ENCODE data around the gene METRN.
"Not testable (repeated sequence)": the region's sequence is repeated elsewhere in the genome, so short reads cannot be mapped to it uniquely, and the experiment has no call there.

Gene METRN

DNA sequence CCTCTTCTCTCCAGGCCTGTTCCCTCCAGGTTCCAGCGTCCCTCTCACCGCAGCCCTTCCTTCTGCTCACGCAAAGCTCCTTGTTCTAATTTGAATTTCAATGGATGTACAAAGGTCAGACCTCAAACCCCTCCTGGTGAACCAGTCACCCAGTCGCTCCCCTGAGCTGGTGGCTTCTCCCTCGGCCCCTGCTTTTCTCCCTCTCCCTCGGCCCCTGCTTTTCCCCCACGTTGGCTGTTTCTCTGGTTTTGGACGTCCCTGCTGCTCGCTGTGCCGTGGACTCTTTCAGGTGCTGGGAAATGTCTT, 37.0 kb downstream of the METRN start:
- Mint-ChIP-seq H3K36me3 (ENCODE audit: low read depth) (no peaks in the 10 kb centered on the region), H3K9me3 (no peaks in the 10 kb centered on the region), H3K4me3 (no peak overlapping the region), H3K4me1 (ENCODE audit: low read depth) (no peaks in the 10 kb centered on the region), H3K27me3 (ENCODE audit: low read depth) (peaks cover 4% of the 10 kb centered on the region), H3K27ac (no peak overlapping the region)

DNA sequence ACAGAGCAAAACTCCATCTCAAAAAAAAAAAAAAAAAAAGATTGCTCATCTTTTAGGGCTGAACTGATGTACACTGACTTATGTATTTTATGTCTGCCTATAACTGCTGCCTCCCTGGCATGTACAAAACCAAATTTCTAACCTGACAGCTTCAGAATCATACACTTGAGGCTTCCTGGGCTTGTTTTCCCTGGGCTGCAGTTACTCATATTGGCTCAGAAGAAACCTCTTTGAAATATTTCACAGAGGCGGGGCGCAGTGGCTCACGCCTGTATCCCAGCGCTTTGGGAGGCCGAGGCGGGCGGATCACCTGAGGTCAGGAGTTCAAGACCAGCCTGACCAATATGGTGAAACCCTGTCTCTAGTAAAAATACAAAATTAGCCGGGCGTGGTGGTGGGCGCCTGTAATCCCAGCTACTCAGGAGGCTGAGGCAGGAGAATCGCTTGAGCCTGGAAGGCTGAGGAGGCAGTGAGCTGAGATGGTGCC, 39.2 kb downstream of the METRN start:
- peaks cover 10% of the 10 kb centered on the region for H3K27me3 Mint-ChIP-seq (ENCODE audit: low read depth)
- H3K27ac Mint-ChIP-seq; H3K9me3 Mint-ChIP-seq; H3K4me1 Mint-ChIP-seq (ENCODE audit: low read depth); H3K4me3 Mint-ChIP-seq; H3K36me3 Mint-ChIP-seq (ENCODE audit: low read depth): not testable (repeated sequence)

DNA sequence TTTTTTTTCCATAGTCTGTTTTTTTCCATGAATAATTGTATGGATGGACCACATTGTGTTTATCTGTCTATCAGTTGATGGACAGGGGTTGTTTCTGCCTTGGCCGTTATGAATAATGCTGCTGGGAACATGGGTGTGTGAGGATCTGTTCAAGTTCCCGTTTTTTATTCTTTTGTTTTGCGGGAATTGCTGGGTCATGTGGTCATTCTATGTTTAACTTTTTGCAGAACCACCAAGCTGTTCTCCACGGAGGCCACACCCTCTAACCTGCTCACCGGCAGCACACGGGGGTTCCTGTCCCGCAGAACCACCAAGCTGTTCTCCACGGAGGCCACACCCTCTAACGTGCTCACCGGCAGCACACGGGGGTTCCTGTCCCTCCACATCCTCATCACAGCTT, 39.7 kb downstream of the METRN start:
- peaks cover 10% of the 10 kb centered on the region for H3K27me3 Mint-ChIP-seq (ENCODE audit: low read depth)
- no peaks in the 10 kb centered on the region for H3K9me3 Mint-ChIP-seq
- no peaks in the 10 kb centered on the region for H3K36me3 Mint-ChIP-seq (ENCODE audit: low read depth)
- H3K4me3 Mint-ChIP-seq: no peak overlapping the region
- H3K27ac Mint-ChIP-seq: no peak overlapping the region
- H3K4me1 Mint-ChIP-seq (ENCODE audit: low read depth): no peaks in the 10 kb centered on the region

DNA sequence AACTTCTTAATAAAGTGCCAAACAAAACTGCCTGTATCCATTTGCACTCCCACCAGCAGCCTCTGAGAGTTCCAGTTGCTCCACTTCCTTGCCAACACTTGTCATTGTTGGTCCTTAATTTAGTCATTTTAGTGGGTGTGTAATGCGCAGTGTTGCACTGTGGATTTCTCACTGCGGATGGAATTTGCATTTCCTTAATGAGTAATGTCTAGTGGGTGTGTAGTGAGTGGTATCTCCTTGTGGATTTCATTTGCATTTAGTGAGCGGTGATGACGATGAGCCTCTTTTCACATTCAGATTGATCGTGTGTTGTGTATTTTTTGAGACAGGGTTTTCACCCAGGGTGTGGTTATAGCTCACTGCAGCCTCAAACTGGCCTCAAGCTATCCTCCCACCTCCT, 41.5 kb downstream of the METRN start:
- H3K4me1 Mint-ChIP-seq (ENCODE audit: low read depth): no peaks in the 10 kb centered on the region
- H3K9me3 Mint-ChIP-seq: no peaks in the 10 kb centered on the region
- no peak overlapping the region for H3K27ac Mint-ChIP-seq
- no peak overlapping the region for H3K4me3 Mint-ChIP-seq
- no peaks in the 10 kb centered on the region for H3K36me3 Mint-ChIP-seq (ENCODE audit: low read depth)
- H3K27me3 Mint-ChIP-seq (ENCODE audit: low read depth): peaks cover 10% of the 10 kb centered on the region

DNA sequence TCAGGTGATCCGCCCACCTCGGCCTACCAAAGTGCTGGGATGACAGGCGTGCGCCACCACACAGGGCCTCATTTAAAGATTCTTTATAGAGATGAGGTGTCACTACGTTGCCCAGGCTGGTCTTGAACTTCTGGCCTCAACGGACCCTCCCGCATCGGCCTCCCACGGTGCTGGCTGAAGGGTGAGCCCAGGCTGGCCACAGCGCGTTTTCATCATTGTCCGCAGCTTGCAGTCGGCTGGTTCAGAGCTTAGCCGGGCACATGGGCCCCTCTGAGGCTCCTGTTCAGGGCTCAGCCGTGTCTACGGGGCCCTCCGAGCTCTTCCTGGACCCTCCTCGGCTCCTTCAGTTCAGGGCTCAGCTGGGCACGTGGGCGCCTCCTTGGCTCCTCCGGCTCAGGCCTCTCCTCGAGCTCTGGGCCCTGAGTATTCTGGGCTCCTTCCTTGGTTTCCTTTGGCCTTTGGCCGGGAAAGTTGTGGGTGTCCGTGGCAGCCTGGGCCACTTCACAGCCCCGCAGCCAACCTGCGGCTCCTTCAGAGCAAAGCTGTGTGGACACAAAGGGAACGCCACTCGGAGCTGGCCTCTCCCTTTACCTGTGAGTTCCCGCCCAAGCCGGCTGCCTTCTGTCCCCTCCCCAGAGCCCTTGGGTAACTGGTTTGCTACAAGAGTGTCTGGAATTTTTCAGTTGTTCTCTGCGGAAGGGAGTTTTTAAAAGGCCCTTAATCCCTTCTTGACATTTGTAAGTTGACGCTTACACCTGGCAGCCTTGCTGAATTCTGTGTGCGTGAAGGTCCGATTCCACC, 44.4 kb downstream of the METRN start:
- Mint-ChIP-seq H3K27me3 (ENCODE audit: low read depth) (peaks cover 10% of the 10 kb centered on the region), H3K27ac (no peak overlapping the region), H3K4me1 (ENCODE audit: low read depth) (no peaks in the 10 kb centered on the region), H3K36me3 (ENCODE audit: low read depth) (no peaks in the 10 kb centered on the region), H3K9me3 (no peaks in the 10 kb centered on the region), H3K4me3 (no peak overlapping the region)

DNA sequence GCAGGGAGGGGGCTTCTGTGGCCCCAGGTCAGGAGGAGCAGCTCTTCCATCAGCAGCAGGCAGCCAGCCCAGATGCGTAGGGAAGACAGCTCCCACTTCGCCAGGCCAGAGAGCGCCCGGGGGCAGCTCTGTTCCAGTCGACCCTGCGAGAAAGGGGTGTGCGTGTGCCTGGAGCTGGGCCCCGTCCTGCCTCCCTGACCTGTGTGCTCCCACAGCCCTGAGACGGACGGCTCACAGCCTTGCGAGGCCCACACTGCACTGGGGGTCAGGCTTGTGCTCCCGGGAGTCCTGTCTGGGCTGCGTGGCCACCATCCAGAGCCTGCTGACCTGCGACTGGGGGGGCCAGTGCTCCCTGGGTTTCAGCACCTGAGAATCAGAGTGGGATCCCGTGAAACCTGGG, 45.1 kb downstream of the METRN start:
- H3K9me3 Mint-ChIP-seq: no peaks in the 10 kb centered on the region
- H3K36me3 Mint-ChIP-seq (ENCODE audit: low read depth): no peaks in the 10 kb centered on the region
- H3K27me3 Mint-ChIP-seq (ENCODE audit: low read depth): peaks cover 10% of the 10 kb centered on the region
- no peak overlapping the region for H3K4me3 Mint-ChIP-seq
- no peak overlapping the region for H3K27ac Mint-ChIP-seq
- H3K4me1 Mint-ChIP-seq (ENCODE audit: low read depth): no peaks in the 10 kb centered on the region

DNA sequence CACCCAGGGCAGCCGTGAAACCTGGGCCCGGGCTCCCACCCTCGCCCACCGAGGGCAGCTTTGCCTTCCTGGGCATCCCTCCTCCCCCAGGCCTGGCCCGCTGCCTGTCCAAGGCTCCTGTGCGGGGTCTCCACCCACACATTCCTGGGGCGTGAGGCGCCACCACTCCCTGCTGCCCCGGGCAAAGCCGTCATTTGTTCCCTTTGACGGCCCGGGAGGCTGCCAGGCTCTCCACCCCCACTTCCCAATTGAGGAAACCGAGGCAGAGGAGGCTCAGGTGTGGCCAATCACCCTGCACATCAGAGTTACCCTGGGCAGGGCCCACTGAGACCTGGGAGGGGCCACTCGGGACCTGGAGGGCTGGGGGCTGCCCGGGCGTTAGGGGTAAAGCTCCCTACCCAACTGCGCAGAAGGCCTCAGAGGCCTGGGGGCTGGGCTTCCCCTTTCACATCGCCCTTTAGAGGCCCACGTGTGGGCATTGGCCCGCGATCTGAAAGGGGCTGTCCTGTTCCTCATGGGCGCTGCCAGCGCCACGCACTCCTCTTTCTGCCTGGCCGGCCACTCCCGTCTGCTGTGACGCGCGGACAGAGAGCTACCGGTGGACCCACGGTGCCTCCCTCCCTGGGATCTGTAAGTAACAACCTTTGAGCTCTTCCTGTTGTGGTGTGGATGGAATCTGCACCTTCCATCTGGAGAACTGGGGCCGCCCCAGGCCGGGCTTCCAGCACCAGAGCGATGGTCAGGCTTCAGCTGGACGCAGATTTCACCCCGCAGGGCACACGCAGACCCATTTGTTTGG, 45.8 kb downstream of the METRN start, which contains the start of gene MSLN:
Gene MSLN (plus strand): TSS at position 190 of the 799 bp plus-strand sequence. CDS start 1,947 bp downstream, outside the sequence.
- H3K4me1 Mint-ChIP-seq (ENCODE audit: low read depth): no peaks in the 10 kb centered on the region

DNA sequence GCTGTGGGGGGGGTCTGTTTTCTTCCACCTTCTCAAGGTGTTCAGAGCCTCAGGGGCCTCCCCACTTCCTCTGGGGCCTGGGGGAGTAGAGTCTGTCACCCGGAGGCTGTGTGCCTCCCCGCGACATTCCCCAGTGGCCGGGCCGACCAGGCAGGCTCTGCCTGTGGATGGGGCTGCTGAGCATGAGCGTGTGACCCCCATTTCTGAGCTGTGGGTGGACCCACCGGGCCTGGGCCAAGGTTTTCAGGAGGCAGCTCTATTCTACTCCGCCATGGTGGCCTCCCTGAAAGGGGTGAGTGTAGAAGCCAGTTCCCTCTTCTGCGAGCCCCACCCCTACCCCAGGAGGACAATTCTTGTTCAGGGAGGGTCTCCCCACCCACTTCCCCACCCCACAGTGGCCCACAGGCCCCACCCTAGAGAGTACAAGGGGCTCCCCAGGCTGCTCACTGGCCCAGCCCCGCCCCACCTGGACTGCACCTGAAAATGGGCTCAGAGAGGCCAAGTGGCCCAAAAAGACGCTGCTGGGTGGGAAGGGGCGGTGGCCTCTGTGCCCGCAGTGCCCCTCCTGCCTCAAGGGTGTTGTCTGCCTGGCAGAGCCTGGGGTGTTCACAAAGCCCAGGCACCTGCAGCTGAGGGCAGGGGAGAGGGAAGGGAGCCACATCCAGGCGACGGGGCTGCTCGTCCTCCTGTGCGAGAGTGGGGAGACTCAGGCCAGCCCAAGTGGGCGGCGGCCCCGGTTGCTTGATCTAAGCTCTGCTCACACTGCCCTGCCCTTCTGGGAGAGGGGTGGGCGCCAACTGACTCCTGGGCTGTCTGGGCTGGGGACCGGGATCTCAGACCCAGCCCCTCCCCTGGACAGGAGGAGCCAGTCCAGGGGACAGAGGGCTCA, 47.0 kb downstream of the METRN start:
- H3K9me3 Mint-ChIP-seq: no peaks in the 10 kb centered on the region
- no peaks in the 10 kb centered on the region for H3K4me1 Mint-ChIP-seq (ENCODE audit: low read depth)
- no peak overlapping the region for H3K4me3 Mint-ChIP-seq
- H3K27ac Mint-ChIP-seq: no peak overlapping the region
- H3K36me3 Mint-ChIP-seq (ENCODE audit: low read depth): no peaks in the 10 kb centered on the region
- peaks cover 6% of the 10 kb centered on the region for H3K27me3 Mint-ChIP-seq (ENCODE audit: low read depth)

More for the DNA sequence above, 45.8 kb downstream of the METRN start, which contains the start of gene MSLN:
- no peaks in the 10 kb centered on the region for H3K36me3 Mint-ChIP-seq (ENCODE audit: low read depth)
- H3K27ac Mint-ChIP-seq: no peak within 1 kb of the TSS
- no peaks in the 10 kb centered on the region for H3K9me3 Mint-ChIP-seq
- H3K4me3 Mint-ChIP-seq: no peak within 1 kb of the TSS
- H3K27me3 Mint-ChIP-seq (ENCODE audit: low read depth): peaks cover 10% of the 10 kb centered on the region

DNA sequence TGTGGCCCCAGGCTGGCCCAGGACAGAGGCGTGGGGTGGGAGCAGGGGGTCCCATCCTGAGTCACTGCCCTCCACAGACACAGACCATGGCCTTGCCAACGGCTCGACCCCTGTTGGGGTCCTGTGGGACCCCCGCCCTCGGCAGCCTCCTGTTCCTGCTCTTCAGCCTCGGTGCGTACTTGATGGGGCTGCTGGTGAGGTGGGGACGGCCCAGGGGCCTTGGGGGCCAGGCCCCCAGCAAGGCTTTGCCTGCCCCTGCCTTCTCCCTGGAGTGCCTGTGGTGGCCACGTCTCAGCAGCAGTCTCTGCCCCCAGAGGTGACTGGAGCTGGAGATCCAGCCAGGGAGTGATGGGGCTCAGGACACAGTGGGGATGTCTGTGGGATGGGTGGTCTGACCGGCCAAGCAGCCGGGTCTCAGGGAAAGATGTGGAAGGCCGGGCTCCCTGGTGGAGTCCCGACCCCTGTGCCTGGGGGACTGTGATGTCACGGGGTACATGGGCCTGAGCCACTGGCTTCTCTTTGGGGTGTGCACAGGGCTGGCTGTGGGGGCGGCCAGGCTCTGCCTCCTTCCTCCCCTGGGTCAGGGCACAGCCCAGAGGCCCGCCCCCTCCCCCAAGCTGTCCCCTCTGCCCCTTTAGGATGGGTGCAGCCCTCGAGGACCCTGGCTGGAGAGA, 47.8 kb downstream of the METRN start:
- no peak overlapping the region for H3K4me3 Mint-ChIP-seq
- H3K36me3 Mint-ChIP-seq (ENCODE audit: low read depth): no peaks in the 10 kb centered on the region
- no peaks in the 10 kb centered on the region for H3K4me1 Mint-ChIP-seq (ENCODE audit: low read depth)
- H3K27ac Mint-ChIP-seq: no peak overlapping the region
- H3K9me3 Mint-ChIP-seq: no peaks in the 10 kb centered on the region
- peaks cover 3% of the 10 kb centered on the region for H3K27me3 Mint-ChIP-seq (ENCODE audit: low read depth)

DNA sequence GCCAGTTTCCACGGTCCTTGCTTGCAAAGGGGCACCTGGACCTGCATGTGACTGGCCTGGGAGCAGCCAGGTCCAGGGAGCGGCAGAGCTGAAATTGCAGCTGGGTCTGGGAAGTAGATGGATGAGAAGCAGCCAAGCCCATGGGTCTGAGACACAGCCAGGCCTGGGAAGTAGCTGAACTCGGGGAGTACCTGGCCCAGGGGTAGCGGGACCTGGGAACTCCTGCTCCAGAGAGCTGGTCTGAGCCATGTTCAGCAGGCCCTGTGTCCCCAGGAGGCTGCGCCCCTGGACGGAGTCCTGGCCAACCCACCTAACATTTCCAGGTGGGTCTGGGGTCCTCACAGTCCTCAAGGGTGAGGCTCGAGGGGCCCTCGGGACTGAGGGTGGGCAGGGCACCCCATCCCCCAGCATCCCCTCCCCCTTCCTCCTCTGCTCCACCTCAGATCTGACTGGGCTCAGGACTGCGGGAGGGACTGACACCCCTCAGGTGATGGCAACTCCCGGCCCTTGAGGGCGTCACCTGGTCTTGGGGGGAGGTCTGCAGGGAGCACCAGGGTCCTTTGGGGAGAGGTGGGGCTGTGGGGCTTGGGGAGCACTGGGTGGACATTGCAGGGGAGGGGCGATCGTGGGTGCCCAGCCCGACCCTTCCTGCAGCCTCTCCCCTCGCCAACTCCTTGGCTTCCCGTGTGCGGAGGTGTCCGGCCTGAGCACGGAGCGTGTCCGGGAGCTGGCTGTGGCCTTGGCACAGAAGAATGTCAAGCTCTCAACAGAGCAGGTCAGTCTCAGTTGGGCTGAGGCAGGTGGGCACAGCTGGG, 48.7 kb downstream of the METRN start:
- Mint-ChIP-seq H3K27ac (no peak overlapping the region), H3K27me3 (ENCODE audit: low read depth) (no peaks in the 10 kb centered on the region), H3K4me3 (no peak overlapping the region), H3K36me3 (ENCODE audit: low read depth) (no peaks in the 10 kb centered on the region), H3K4me1 (ENCODE audit: low read depth) (no peaks in the 10 kb centered on the region), H3K9me3 (no peaks in the 10 kb centered on the region)

DNA sequence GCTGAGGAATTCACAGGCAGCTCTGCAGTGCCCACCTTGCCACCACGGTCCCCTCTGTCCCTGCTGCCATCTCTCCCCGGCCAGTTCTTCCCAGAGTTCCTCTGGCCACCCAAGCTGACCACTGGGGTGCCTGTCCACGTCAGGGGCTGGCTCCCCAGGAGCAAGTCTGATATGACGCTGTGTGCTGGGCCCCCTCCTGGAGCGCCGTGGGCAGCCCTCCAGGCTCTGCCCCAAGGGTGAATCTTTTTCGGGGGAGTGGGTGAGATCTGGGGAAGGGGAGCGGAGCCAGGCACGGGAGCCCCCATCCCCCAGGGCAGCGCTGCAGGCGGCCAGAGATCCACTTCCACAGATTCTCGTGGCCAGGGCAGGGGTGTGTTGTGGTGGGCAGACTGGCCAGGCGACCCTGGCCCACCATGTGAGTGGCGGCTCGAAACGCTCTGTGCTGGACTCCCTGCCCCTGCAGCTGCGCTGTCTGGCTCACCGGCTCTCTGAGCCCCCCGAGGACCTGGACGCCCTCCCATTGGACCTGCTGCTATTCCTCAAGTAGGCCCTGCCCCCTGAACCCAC, 49.3 kb downstream of the METRN start:
- Mint-ChIP-seq H3K27ac (no peak overlapping the region), H3K4me3 (no peak overlapping the region), H3K4me1 (ENCODE audit: low read depth) (no peaks in the 10 kb centered on the region), H3K36me3 (ENCODE audit: low read depth) (no peaks in the 10 kb centered on the region), H3K9me3 (no peaks in the 10 kb centered on the region), H3K27me3 (ENCODE audit: low read depth) (no peaks in the 10 kb centered on the region)

DNA sequence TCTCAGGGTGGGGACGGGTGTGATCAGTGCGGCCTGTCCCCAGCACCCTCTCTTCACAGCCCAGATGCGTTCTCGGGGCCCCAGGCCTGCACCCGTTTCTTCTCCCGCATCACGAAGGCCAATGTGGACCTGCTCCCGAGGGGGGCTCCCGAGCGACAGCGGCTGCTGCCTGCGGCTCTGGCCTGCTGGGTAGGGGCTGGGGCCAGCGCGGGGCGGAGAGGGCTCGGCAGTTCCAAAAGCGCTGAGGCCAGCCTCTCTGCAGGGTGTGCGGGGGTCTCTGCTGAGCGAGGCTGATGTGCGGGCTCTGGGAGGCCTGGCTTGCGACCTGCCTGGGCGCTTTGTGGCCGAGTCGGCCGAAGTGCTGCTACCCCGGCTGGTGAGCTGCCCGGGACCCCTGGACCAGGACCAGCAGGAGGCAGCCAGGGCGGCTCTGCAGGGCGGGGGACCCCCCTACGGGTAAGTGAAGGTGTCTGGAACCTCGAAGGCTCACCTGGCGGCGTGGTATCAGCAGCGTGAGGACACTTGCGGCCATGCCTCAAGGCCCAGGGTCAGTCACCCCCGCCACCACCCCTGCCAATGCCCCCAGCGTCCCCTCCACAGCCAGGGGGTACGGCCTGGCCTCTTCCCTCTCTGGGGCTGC, 50.0 kb downstream of the METRN start:
- H3K9me3 Mint-ChIP-seq: no peaks in the 10 kb centered on the region
- H3K4me3 Mint-ChIP-seq: no peak overlapping the region
- no peak overlapping the region for H3K27ac Mint-ChIP-seq
- H3K27me3 Mint-ChIP-seq (ENCODE audit: low read depth): no peaks in the 10 kb centered on the region
- no peaks in the 10 kb centered on the region for H3K36me3 Mint-ChIP-seq (ENCODE audit: low read depth)
- H3K4me1 Mint-ChIP-seq (ENCODE audit: low read depth): no peaks in the 10 kb centered on the region

DNA sequence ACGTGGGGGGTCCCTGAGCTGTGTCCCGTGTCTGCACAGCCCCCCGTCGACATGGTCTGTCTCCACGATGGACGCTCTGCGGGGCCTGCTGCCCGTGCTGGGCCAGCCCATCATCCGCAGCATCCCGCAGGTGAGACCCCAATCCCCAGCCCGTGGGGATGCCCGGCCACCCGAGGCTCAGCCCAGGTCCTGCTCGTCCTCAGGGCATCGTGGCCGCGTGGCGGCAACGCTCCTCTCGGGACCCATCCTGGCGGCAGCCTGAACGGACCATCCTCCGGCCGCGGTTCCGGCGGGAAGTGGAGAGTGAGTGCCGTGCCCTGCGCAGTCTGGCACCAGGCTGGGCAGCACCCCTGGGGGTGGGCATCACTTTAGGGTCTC, 50.6 kb downstream of the METRN start:
- H3K9me3 Mint-ChIP-seq: no peaks in the 10 kb centered on the region
- H3K27ac Mint-ChIP-seq: no peak overlapping the region
- H3K4me1 Mint-ChIP-seq (ENCODE audit: low read depth): no peaks in the 10 kb centered on the region
- H3K36me3 Mint-ChIP-seq (ENCODE audit: low read depth): no peaks in the 10 kb centered on the region
- H3K27me3 Mint-ChIP-seq (ENCODE audit: low read depth): no peaks in the 10 kb centered on the region
- H3K4me3 Mint-ChIP-seq: no peak overlapping the region

Data from T-helper 1 cell treated with Interleukin-12 subunit alpha and Interleukin-12 subunit beta and Interleukin-4 antibody, amounts not matched to agents 30 μg/mL and 1 μg/mL, for 36 hours (primary cell).